Effector CD8-positive, alpha-beta T cell (primary cell): Measurements from ENCODE around the gene SLC18B1.
"Not testable (repeated sequence)": the region's sequence is repeated elsewhere in the genome, so short reads cannot be mapped to it uniquely, and the experiment has no call there.

Source experiments
- DNase-seq: peaks from one replicate; lab custom pipeline; 2025; lab: John Stamatoyannopoulos, UW

Gene SLC18B1

DNA sequence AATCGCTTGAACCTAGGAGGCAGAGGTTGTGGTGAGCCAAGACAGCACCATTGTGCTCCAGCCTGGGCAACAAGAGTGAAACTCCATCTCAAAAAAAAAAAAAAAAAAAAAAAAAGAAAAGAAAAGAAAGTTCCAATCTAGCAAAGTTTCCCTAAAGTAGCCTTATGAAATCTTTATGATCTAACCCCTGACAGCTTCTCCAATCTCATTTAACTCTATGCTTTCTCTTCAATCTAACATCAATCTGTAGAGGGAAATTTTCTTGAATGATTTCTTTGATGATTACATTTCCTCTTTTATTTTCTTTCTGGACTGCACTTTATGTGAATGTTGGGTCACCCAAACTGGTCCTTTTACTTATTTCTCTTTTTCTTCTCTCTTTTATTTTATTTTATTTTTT, 2.2 kb upstream of the SLC18B1 start:
- DNase-seq: no peak

DNA sequence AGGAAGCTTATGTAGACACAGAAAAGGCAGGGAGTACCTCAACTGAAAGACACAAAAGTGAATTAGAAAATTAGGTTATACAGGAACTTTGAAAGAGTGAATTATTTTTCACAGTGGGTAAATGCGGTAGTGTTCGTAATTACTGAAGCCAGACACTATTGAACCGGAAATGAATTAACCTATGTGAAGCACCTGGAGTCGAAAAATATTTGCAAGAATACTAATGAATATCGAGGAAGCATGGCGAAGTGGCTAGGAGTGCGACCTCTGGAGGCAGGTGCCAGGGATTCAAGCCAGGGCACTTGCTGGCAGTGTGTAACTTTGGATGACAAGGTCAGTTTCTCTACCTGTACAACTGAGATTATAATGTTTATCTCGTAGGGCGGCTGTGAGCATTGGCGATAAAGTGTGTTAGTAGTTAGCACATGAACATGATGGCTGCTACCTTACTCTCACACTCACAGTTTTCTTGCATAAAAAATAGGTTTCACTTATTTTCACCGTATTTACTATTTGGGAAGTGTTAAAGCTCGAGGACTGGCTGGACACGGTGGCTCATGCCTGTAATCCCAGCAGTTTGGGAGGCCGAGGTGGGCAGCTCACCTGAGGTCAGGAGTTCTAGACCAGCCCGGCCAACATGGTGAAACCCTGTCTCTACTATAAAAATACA, 567 bp upstream of the SLC18B1 start:
- peak; percentile 61 for DNase-seq

DNA sequence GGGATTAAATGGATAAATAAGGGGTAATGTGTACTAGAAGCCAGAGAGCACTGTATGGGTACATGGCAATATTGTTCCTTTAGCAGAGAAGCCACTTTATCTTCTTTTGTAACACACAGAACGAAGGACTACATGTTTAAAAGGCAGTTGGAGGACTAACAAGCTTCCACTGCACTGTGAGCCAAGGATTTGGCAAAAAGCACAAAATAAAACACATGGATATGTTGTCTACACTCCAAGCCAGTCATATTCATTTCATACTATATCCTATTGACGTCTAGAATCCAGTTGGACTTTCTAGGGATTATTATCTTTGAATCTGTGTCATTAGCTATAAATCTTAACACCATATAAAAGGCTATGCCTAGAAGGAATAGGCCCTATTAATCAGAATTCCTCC, 3.0 kb downstream of the SLC18B1 start:
- DNase-seq: no peak

DNA sequence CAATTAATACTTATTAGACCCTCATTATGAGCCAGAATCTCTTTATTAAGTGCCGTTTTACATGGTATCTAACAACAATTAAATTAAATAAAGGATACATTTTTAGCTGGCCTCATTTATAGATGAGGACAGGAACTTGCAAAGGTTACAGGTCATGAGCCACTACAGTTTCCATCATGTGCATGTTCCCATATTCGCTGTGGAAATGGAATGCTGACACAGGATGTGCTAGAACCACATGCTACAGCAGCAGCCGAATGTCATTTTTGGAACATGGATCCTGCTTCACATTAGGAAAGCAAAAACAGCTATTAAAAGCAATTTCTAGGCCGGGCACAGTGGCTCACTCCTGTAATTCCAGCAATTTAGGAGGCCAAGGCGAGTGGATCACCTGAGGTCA, 5.9 kb downstream of the SLC18B1 start:
- DNase-seq: no peak

- no peak for DNase-seq
Measured at GRCh38 chr6:132790450-132790849, 8.0 kb downstream of the SLC18B1 start.

GRCh38 chr6:132789396-132789776, 9.1 kb downstream of the SLC18B1 start:
- DNase-seq: no peak

DNA sequence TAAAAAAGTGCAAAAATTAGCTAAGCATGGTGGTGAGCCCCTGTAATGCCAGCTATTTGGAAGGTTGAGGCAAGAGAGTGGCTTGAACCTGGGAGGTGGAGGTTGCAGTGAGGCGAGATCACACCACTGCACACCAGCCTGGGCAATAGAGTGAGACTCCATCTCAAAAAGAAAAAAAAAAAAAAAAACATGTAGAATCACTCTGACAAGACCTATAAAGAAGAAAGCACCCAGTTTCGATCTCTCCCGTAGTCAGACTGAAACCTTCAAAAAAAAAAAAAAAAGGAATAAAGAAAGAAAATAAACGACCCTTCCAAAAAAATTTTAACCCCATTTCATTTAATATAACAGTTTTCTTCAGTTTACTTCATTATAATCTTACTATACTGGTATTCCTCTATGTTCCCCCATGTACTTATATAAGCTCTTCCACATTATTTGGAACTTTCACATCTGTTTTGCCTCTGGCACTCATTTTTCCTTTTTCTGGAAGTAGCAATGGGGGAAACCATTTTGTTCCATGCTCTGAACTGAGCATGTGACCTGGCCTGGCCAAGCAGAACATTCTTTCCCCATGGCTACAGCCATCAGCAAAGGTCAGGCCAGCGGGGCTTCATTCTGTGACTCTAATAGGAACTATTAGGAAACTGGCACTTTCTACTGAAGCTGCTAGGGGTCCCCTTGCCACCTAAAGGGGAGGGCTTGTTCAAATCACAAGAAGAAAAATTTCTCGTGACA, 9.6 kb downstream of the SLC18B1 start:
- DNase-seq: no peak

GRCh38 chr6:132785936-132786335, 12.5 kb downstream of the SLC18B1 start:
- no peak for DNase-seq

DNA sequence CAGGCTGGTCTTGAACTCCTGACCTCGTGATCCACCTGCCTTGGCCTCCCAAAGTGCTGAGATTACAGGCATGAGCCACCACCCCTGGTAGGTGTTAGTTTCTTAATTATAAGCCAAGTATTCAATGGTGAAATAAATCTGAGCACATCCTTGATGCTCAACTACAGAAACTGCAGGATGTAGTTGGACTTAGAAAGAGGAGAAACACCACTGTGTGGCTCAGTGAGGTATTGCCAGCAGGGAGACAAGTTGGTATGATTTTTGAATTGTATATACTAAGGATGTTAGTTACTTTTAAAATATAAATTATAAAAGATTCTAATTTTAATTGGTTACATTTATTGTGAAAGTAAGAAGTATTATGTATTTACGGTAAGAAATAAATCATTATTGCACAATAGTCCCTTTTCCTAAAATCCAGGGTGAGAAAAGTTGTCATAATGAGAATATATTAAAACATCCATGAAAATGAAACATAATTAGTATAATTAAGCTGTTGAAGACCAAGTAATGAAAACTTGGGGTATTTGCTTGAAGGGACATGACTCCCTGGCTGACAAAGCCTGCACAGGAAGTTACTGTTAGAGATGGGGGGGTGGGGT, 17.6 kb downstream of the SLC18B1 start:
- no peak for DNase-seq

DNA sequence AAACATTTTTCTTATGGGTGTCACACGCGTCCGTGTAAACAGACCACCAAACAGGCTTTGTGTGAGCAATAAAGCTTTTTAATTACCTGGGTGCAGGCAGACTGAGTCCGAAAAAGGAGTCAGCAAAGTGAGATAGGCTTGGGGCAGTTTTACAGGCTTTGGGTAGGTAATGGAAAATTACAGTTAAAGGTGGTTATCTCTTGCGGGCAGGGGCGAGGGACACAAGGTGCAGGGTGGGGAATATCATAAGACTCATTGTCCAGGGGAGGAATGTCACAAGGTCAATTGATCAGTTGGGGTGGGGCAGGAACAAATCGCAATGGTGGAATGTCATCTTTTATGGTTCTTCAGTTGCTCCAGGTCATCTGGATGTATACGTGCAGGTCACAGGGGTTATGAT, 20.6 kb downstream of the SLC18B1 start:
- DNase-seq: not testable (repeated sequence)

DNA sequence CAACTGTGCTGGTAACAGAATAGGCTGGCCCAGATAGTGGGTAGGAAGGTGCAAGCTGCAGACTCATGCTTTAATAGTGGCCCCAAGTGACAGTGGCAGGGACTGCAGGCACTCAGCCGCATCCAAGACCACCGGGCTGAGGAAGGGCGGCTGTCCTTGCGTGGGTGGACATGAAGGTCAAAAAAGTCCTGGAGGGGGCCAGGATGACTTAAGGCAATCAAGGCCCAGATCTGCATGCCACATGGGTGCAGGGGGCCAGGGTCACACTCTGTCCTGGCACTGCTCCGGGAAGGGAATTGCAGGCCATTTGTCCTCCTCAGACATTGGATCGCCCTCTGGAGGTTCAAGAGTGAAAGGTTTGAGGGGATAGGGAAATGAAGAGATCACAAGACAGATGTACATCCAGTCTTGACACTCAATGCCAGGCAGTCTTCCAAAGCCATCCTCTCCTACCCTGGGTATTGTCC, 30.4 kb downstream of the SLC18B1 start:
- no peak for DNase-seq

DNA sequence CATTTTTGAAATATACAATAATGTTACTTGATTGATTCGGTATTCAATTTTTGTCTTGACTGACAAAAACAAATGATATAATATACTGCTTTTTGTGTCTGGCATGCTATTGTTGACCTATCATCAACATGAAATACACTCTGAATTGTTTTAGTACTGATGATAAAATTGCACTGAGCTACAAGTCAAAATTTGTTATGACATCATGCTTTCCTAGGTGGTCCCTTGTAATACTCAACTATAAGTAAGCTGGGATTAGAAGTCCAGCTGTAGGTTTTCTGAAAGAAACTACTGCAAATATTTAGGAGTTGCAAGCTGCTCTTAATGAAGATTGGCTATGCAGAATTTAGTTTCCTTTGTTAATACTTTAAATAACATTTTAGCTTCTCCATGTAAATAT, 32.9 kb downstream of the SLC18B1 start:
- DNase-seq: no peak

- no peak for DNase-seq
Measured at GRCh38 chr6:132764370-132764769, 34.1 kb downstream of the SLC18B1 start.

GRCh38 chr6:132763269-132763668, 35.2 kb downstream of the SLC18B1 start:
- DNase-seq: peak; percentile 18

GRCh38 chr6:132760256-132760655, 38.2 kb downstream of the SLC18B1 start:
- DNase-seq: no peak

DNA sequence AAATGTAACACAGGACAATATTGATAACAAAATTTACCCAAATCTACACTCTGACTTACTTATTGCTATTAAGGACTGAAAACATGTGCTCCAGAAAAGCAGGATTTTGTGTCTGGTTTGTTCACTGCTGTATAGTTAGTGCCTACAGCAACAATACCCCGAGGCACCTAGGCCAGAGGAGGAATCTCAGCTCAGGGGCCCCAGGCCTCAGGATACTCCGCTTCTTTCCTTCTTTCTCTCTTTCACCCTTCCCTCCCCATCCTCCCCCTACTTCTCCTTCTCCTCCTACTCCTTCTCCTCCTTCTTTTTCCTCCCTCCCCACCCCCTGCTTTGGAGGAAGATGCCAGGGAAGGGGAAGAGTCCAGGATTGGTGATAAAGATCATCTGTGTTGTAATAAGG, 39.7 kb downstream of the SLC18B1 start:
- DNase-seq: no peak

DNA sequence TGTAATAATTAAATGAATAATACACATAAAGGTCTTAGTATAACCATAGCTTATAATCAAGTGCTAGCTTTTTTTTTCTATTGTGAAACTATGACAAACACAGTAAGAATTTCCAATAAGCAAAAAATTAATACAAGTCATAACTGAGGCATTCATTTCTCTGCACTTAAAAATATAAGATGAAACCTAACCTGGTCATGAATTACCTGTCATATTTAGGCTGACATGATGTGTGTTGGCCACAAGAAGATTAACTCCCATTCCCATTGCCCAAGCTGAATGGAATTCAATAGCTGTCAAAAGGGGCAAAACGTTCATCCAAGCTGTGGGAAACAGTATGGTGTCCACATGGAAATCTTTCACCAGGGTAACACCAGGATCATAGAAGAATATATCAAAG, 46.2 kb downstream of the SLC18B1 start:
- DNase-seq: no peak

- DNase-seq: no peak
Measured at GRCh38 chr6:132751828-132752227, 46.6 kb downstream of the SLC18B1 start.

GRCh38 chr6:132751306-132751705, 47.1 kb downstream of the SLC18B1 start:
- no peak for DNase-seq

- DNase-seq: no peak
Measured at GRCh38 chr6:132750455-132751248, 47.8 kb downstream of the SLC18B1 start.

GRCh38 chr6:132749111-132749510, 49.3 kb downstream of the SLC18B1 start:
- DNase-seq: no peak

DNA sequence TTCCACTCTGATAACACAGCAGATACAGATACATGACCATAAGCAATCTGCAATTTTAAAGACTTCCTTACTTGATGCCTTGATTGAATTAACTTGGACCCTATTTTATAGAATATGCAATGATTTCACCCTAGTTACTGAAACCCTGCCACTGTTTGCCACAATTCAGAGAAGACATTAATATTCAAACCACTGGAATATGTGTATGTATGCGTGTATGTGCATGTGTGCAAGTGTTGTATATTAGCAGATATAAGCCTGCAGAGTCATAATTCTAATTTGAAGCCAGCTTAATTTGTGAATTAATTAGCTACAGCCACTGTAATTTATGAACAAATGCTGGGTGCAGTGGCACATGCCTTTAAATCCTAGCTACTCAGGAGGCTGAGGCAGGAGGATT, 50.0 kb downstream of the SLC18B1 start:
- no peak for DNase-seq
